CD4-positive, alpha-beta memory T cell (primary cell): ENCODE results near the gene RUNX2. TPM values are rescaled to one million over a fixed set of nuclear protein-coding genes. Genes with fewer than 3 reads are reported as not detected.

Experiments used
- CTCF ChIA-PET: fragments of 350-600 bp; sonication (Branson Sonifier 250); formaldehyde crosslinking; loops from one replicate; lab custom pipeline; 2021; ENCODE audit warnings: inconsistent platforms; ENCODE audit not compliant: partially characterized antibody; lab: Charles Lee
- POLR2A ChIA-PET: fragments of 350-600 bp; sonication (Branson Sonifier 250); formaldehyde crosslinking; loops from one replicate; lab custom pipeline; 2021; ENCODE audit not compliant: partially characterized antibody; lab: Charles Lee
- DNase-seq, 5 donors: peaks; one replicate each; pipeline versions ENCODE4 v3.0.0 to v3.0.0-alpha.2; 2020 to 2022; ENCODE audit warnings: mixed read lengths in 1 of 5
- H3K27ac ChIP-seq: one replicate; pipeline ENCODE4 v1.7.0; 2013; ENCODE audit warnings: low read depth, low read length
- H3K27me3 ChIP-seq: 2 replicates; pipeline ENCODE4 v1.7.0; 2013; ENCODE audit warnings: mild to moderate bottlenecking, low read length, moderate library complexity; ENCODE audit not compliant: insufficient read depth
- H3K36me3 ChIP-seq: 2 replicates; pipeline ENCODE4 v1.7.0; 2013; ENCODE audit warnings: mild to moderate bottlenecking, low read length, moderate library complexity; ENCODE audit not compliant: insufficient read depth
- H3K4me1 ChIP-seq: 2 replicates; pipeline ENCODE4 v1.7.0; 2013; ENCODE audit warnings: mild to moderate bottlenecking, low read length, moderate library complexity; ENCODE audit not compliant: insufficient read depth
- H3K4me3 ChIP-seq, 2 donors: one replicate each; pipeline ENCODE4 v1.7.0; 2013; ENCODE audit warnings: low read length in 2 of 2, mild to moderate bottlenecking in 1 of 2
- H3K9me3 ChIP-seq, 2 donors: one replicate each; pipeline ENCODE4 v1.7.0; 2013; ENCODE audit warnings: low read length in 2 of 2, control low read depth in 1 of 2; ENCODE audit not compliant: control insufficient read depth in 1 of 2
- H3K27ac Mint-ChIP-seq, 7 donors: one replicate each; pipeline ENCODE4 v1.8.0; 2020 to 2021; ENCODE audit warnings: mixed read lengths in 7 of 7, mild to moderate bottlenecking in 6 of 7, inconsistent platforms in 3 of 7, moderate library complexity in 3 of 7
- H3K27me3 Mint-ChIP-seq, 2 donors: one replicate each; pipeline ENCODE4 v1.8.0; 2020 to 2021; ENCODE audit warnings: mixed read lengths in 2 of 2
- H3K36me3 Mint-ChIP-seq, 2 donors: one replicate each; pipeline ENCODE4 v1.8.0; 2020 to 2021; ENCODE audit warnings: mixed read lengths in 2 of 2, inconsistent platforms in 1 of 2, mild to moderate bottlenecking in 1 of 2
- H3K4me1 Mint-ChIP-seq, 4 donors: one replicate each; pipeline ENCODE4 v1.8.0; 2020 to 2021; ENCODE audit warnings: mixed read lengths in 4 of 4, mild to moderate bottlenecking in 1 of 4
- H3K4me3 Mint-ChIP-seq, 8 donors: one replicate each; pipeline ENCODE4 v1.8.0; 2020 to 2021; ENCODE audit warnings: mixed read lengths in 8 of 8, mild to moderate bottlenecking in 7 of 8, moderate library complexity in 6 of 8, inconsistent platforms in 3 of 8
- H3K9me3 Mint-ChIP-seq, 8 donors: one replicate each; pipeline ENCODE4 v1.8.0; 2020 to 2021; ENCODE audit warnings: mixed read lengths in 8 of 8, mild to moderate bottlenecking in 5 of 8, inconsistent platforms in 3 of 8, moderate library complexity in 1 of 8
- intact Hi-C: fragments of 100-400 bp; cut with micrococcal nuclease; formaldehyde crosslinking; loops from one replicate; pipeline ENCODE4 v1.15.1; 2023
- polyA plus RNA-seq, 2 donors: library from polyadenylated mRNA; unstranded; fragments of 300-500 nt; fragmentation: Illumina TruSeq; gene quantifications; one replicate each; pipeline ENCODE4 v1.2.3, GENCODE V29; 2021
- total RNA-seq, 2 experiments: library from RNA; stranded (reverse); gene quantifications; one replicate each; pipeline ENCODE4 v1.2.3, GENCODE V29; 2021

The RUNX2 gene
- total and polyA plus RNA-seq, 4 experiments from 2014 or later: 4.5 to 26.6 (median 23.3) TPM

GRCh38 chr6:45710304-45710821, 382.2 kb downstream of the RUNX2 start:
- no peaks in the 10 kb centered on the region for H3K27me3 ChIP-seq
- no peaks in the 10 kb centered on the region for H3K36me3 Mint-ChIP-seq
- no peaks in the 10 kb centered on the region for H3K36me3 ChIP-seq
- no peaks in the 10 kb centered on the region for H3K9me3 ChIP-seq
- H3K9me3 Mint-ChIP-seq: no peaks in the 10 kb centered on the region
- POLR2A ChIA-PET: interaction anchor here (0.9 kb wide), 1 partner anchor 215 kb away, joined by 3 read pairs; no protein-coding TSS in a partner anchor
- H3K4me1 Mint-ChIP-seq: peaks cover 20 to 31% (median 24%) of the 10 kb centered on the region in 4 donors
- no peak overlapping the region for H3K4me3 Mint-ChIP-seq
- no peak overlapping the region for H3K4me3 ChIP-seq
- no peak overlapping the region for H3K27ac ChIP-seq
- H3K4me1 ChIP-seq: peaks cover 22% of the 10 kb centered on the region
- DNase-seq: no peak
- H3K27ac Mint-ChIP-seq: peak overlapping the region in 4 of 7 donors; percentile 10 to 68 (median 34)
- H3K27me3 Mint-ChIP-seq: peaks cover 0 to 2% of the 10 kb centered on the region in 2 donors
- CTCF ChIA-PET: interaction anchor here (1.7 kb wide), 1 partner anchor 1054 kb away, joined by 7 read pairs; no protein-coding TSS in a partner anchor
- intact Hi-C loops: loop anchor here (10.0 kb wide), 1 partner anchor 736 kb away; no protein-coding TSS in a partner anchor

GRCh38 chr6:45712076-45712475, 383.9 kb downstream of the RUNX2 start:
- ChIA-PET POLR2A (no interaction called here), CTCF (interaction anchor here (1.1 to 1.2 kb wide), 2 partner anchors 292 to 1119 kb away, joined by 3 read pairs; no protein-coding TSS in a partner anchor)
- Histone ChIP-seq H3K27ac (no peak overlapping the region), H3K9me3 (no peaks in the 10 kb centered on the region), H3K4me1 (peaks cover 22% of the 10 kb centered on the region), H3K4me3 (no peak overlapping the region), H3K27me3 (no peaks in the 10 kb centered on the region), H3K36me3 (no peaks in the 10 kb centered on the region)
- intact Hi-C loops: loop anchor here (10.0 kb wide), 1 partner anchor 737 kb away; no protein-coding TSS in a partner anchor
- Mint-ChIP-seq H3K4me3 (no peak overlapping the region), H3K27me3 (peaks cover 0 to 2% of the 10 kb centered on the region in 2 donors), H3K9me3 (no peaks in the 10 kb centered on the region), H3K36me3 (no peaks in the 10 kb centered on the region), H3K27ac (no peak overlapping the region), H3K4me1 (peaks cover 20 to 31% (median 24%) of the 10 kb centered on the region in 4 donors)
- DNase-seq: no peak

- Mint-ChIP-seq H3K27me3 (peaks cover 0 to 2% of the 10 kb centered on the region in 2 donors), H3K36me3 (no peaks in the 10 kb centered on the region), H3K4me3 (no peak overlapping the region), H3K27ac (no peak overlapping the region), H3K4me1 (peaks cover 20 to 31% (median 24%) of the 10 kb centered on the region in 4 donors), H3K9me3 (no peaks in the 10 kb centered on the region)
- CTCF ChIA-PET: interaction anchor here (3.0 kb wide), 1 partner anchor 292 kb away, joined by 50 read pairs; no protein-coding TSS in a partner anchor
- Histone ChIP-seq H3K4me1 (peaks cover 22% of the 10 kb centered on the region), H3K9me3 (no peaks in the 10 kb centered on the region), H3K27ac (no peak overlapping the region), H3K27me3 (no peaks in the 10 kb centered on the region), H3K36me3 (no peaks in the 10 kb centered on the region), H3K4me3 (no peak overlapping the region)
- POLR2A ChIA-PET: no interaction called here
- intact Hi-C loops: loop anchor here (10.0 kb wide), 1 partner anchor 738 kb away; no protein-coding TSS in a partner anchor
- no peak for DNase-seq
These were observed 384.7 kb downstream of the RUNX2 start for GRCh38 chr6:45712786-45713185.

Other genes with a start within 250 kb of the RUNX2 start
- 10 to 100 TPM; 11.8 to 12.6 TPM for gene SUPT3H, start 49.6 kb downstream of the RUNX2 start, total RNA-seq
- gene SUPT3H, start 49.6 kb downstream of the RUNX2 start, polyA plus RNA-seq: 10 to 100 TPM; 12.6 to 13.6 TPM